ENCODE data around the gene C3orf20.

- TF ChIP-seq BHLHE40 (IDR thresholded peaks at IDR 0.05; ENCODE audit: borderline replicate concordance) (no peak), FOXM1 (IDR thresholded peaks at IDR 0.05; ENCODE audit: borderline replicate concordance) (no peak), SP1 (IDR thresholded peaks at IDR 0.05) (no peak), ARNT (IDR thresholded peaks at IDR 0.05) (no peak), ZNF384 (IDR thresholded peaks at IDR 0.05) (no peak), CTBP1 (IDR thresholded peaks at IDR 0.05; ENCODE audit: borderline replicate concordance) (no peak), FOXK2 (IDR thresholded peaks at IDR 0.05) (no peak)
Observed at GRCh38 chr3:14780927-14781507, 106.1 kb downstream of the C3orf20 start.
